AG09309 (cell line): Measurements from ENCODE around the gene MRPL49.
"Not testable (repeated sequence)": the region's sequence is repeated elsewhere in the genome, so short reads cannot be mapped to it uniquely, and the experiment has no call there.

Source experiments
- DNase-seq: peaks from one replicate; pipeline ENCODE4 v3.0.0-alpha.2; 2010; ENCODE audit warnings: low read depth
- H3K4me3 ChIP-seq: 2 replicates; pipeline ENCODE4 v1.5.1; 2011; ENCODE audit warnings: mild to moderate bottlenecking, low read depth, low read length, moderate library complexity; ENCODE audit not compliant: control insufficient read depth
- CTCF ChIP-seq: IDR thresholded peaks from 2 replicates; pipeline ENCODE4 v1.5.1; 2011; ENCODE audit warnings: mild to moderate bottlenecking, low read depth, low read length, inconsistent platforms; ENCODE audit not compliant: insufficient read depth, control insufficient read depth; ENCODE audit errors: missing control alignments

The MRPL49 gene

GRCh38 chr11:65165410-65166317 is 43.5 kb downstream of the MRPL49 start:
- TF ChIP-seq CTCF = no peak
- 0 out of 2 replicates have a peak overlapping the region, but pooled peaks have one; percentile 9 for H3K4me3 ChIP-seq
- no peak for DNase-seq

- no peak overlapping the region for H3K4me3 ChIP-seq
- TF ChIP-seq CTCF = no peak
Observed at GRCh38 chr11:65166893-65167292, 44.8 kb downstream of the MRPL49 start.

GRCh38 chr11:65167656-65168055 is 45.5 kb downstream of the MRPL49 start:
- no peak overlapping the region for H3K4me3 ChIP-seq
- TF ChIP-seq CTCF = no peak
- no peak for DNase-seq

More at GRCh38 chr11:65166893-65167292, 44.8 kb downstream of the MRPL49 start:
- DNase-seq = no peak

- no peak for DNase-seq
- H3K4me3 ChIP-seq = no peak overlapping the region
- TF ChIP-seq CTCF = no peak
Observed at GRCh38 chr11:65169164-65169641, 47.1 kb downstream of the MRPL49 start.

- no peak for TF ChIP-seq CTCF
- no peak for DNase-seq
- H3K4me3 ChIP-seq = no peak within 1 kb of the TSS
Observed at GRCh38 chr11:65170058-65170534, 48.0 kb downstream of the MRPL49 start, which contains the start of gene SPDYC. Gene SPDYC, plus strand, starts transcription at chr11:65170233. Its CDS starts 1,125 bp downstream, at chr11:65171358.

- TF ChIP-seq CTCF = no peak
- no peak overlapping the region for H3K4me3 ChIP-seq
- DNase-seq = no peak
Observed at GRCh38 chr11:65172600-65172999, 50.5 kb downstream of the MRPL49 start.

GRCh38 chr11:65174571-65175010 is 52.5 kb downstream of the MRPL49 start:
- H3K4me3 ChIP-seq, DNase-seq: not testable (repeated sequence)
